UCSD-AML1 (cell line): ENCODE results near the gene RAB10.
"Not testable (repeated sequence)": the region's sequence is repeated elsewhere in the genome, so short reads cannot be mapped to it uniquely, and the experiment has no call there.

Experiments used
- DNase-seq: peaks from one replicate; lab custom pipeline; 2025; ENCODE audit not compliant: unreplicated experiment; lab: John Stamatoyannopoulos, UW

Gene RAB10

DNA sequence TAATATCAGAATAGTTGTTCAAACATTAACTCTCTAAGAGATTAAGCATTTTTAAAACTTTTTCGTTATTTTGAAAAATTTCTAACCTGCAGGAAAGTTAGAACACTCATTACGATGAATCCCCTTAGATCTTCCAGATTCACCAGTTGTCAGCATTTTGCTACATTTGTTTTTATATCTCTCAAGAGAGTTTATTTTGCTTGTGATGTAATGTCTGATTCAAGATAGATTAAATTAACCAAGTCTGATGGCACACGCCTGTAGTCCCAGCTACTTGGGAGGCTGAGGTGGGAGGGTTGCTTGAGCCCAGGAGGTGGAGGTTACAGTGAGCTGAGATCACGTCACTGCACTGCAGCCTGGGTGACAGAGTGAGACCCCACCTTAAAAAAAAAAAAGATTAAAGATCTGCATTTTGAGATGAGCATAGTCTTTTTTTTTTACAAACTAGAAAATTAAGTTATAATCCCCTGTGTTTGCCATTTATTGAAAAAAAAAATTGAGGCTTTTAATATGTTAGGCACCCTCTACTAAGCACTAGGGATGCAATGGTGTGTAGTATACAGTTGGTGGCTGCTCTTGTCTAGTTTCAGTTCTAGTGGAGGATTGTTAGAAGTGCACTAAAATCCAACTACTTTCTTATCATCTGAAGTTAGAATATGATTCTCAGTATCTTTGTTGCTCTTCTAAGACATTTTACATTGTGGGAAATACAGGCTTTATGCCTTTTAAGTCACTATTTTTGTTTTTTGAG, 20.9 kb downstream of the RAB10 start:
- DNase-seq = no peak

DNA sequence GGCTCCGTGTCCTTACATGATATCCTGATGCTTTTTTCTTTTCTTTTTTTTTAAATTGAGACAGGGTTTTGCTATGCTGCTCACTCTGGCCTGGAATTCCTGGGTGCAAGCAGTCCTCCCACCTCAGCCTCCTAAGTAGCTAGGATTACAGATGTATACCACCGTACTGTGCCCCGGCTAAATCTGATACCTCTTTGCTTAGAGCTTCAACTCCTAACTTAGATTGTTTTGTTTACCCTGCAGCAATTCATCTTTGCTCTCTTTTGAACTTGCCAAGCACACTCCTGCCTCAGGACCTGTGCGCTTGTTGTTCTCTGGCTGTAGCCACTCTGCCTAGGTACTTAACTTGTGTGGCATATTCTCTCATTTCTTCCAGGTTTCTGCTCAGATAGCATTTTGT, 24.5 kb downstream of the RAB10 start:
- DNase-seq = no peak

DNA sequence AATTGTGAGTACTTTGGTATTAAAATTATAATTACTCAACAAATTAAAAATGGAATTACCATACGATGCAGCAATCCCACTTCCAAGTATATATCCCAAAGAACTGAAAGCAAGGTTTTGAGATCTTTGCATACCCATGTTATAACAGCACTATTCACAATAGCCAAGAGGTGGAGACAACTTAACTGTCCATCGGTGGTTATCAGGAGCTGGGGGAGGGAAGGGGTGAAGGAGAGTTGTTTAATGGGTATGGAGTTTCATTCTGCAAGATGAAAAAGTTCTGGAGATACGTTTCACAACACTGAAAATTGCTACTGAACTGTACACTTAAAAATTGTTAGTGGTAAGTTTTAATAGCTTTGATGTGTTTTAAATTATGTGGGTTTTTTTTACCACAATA, 25.7 kb downstream of the RAB10 start:
- no peak for DNase-seq

DNA sequence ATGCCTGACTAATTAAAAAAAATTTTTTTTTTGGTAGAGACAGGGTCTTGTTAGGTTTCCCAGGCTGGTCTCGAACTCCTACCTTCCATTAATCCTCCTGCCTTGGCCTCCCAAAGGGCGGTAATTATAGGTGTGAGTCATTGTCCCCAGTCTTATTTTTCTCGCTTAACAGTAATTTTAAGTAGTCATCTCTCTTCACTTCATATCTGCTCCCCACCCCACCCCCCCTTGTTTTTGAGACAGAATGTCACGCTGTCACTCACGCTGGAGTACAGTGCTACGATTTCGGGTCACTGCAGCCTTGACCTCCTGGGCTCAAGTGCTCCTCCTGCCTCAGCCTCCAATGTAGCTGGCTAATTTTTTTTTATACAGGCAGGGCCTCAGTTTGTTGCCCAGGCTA, 27.7 kb downstream of the RAB10 start:
- DNase-seq = no peak

DNA sequence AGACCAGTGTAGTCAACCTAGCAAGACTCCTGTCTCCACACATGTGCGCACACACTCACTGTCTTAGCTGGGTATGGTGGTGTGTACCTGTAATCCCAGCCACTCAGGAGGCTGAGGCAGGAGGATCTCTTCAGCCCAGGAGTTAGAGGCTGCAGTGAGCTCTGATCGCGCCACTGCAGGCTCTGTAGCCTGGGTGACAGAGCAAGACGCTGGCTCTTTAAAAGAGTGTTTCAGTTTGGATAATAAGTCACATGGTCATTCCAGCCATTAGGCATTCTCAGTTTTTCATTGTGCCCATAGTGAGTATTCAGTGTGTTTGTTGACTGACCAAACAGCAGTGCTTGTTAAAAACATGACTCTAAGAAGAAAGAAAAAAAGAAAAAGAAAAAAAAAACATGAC, 31.0 kb downstream of the RAB10 start:
- no peak for DNase-seq

DNA sequence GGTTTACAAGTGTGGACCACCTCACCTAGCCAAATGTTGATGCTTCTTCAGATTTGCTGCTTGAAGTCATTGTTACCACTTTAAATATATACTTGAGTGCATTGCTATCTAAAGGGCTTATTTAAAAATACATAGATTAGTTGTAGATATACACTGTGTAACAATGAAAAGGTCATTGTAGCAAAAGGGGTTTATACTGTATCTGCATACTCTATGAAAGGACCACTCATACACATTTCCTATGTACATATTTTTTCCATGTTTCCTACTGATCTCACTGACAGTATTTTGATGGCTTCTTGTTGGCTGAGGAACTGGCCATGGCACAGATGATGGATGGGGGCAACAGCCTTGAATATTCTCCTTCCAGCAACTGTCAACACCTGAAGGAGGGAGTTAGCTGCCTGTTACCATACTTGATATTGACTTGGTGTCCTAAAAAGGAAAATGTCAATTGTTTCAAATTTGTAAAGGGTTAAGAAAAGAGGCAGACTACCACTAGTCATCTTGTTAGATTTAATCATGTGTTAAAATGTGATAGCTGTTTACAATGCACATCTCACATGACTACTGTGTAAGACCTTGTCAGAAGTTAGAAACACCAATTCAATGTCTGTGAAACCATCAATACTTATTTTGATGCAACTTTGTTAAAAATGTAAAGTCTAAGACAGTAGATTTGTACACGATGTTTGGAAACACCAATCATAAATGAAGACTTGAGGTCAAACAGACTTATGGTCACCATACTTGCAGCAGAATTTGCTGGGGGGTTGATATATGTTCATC, 33.5 kb downstream of the RAB10 start:
- DNase-seq = no peak

DNA sequence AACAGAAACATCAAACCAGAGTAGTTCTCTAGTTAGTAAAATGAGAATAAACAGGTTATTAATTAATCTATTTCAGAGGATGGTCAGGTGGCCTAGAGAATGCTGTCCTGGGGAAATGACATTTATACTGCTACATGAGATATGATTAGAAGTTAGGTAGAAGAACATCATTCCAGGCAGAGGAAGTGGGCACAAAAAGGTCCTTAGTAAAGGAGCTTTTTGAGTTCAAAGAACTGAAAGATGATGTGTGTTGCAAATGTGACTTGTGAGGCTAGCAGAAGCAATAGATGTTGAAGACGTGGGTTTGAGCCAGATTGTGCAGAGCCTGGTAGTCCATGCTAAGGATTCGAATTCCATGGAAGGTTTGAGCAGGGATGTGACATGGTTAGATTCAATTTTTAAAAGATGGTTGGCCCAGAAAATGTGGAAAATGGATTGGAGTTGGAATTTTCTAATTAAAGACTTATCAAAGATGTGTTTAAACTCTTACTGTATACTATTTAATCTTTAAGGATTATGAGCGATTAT, 34.2 kb downstream of the RAB10 start:
- DNase-seq = no peak

DNA sequence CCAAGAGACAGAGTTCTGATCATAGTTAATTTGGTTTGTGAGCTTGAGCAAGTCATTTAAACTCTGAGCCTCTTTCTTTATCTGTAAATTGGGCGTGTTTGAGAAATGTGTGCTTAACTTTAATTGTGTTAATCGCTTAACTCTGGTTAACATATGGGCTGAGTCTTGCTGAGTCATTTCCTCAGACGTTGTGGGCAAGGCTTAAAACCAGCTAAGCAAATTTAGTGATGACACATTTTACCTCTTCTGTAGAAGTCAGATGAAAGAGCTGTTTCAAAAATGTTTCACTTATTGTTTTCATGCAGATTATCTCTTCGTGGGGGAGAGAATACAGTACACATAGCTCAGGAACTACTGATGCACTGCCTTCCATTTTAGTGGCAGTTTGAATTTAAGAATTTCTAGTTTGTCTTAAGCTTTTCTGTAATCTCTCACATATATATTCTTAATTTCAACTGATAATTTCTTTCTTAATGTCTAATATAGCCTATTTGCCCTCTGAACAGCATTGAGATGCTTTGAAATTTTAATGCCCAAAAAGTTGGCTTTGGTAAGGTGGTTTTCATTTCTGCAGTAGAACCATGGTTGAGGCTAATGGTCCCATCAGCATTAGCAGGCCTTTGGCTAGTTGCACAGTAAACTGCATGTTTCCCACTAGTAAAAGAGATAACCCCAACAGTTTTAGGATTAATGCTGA, 34.9 kb downstream of the RAB10 start:
- peak; percentile 24 for DNase-seq

DNA sequence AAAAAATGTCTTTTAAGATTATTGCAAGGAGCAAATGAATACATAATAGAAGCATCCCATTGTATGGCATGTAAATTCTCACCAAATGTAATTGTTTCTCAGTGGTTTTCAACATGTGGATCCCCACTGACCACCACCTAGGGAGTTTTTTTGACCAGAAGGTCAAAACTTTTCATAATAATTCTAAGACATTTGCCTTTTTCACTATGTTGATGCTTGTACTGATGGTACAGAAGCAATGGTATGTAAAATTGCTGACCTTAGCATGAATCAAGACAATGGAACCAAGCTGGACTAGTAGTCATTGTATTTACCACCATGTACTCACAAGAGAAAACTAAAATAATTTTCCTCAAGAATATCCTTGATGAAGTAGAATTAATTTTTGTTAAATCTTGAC, 36.8 kb downstream of the RAB10 start:
- DNase-seq = no peak

DNA sequence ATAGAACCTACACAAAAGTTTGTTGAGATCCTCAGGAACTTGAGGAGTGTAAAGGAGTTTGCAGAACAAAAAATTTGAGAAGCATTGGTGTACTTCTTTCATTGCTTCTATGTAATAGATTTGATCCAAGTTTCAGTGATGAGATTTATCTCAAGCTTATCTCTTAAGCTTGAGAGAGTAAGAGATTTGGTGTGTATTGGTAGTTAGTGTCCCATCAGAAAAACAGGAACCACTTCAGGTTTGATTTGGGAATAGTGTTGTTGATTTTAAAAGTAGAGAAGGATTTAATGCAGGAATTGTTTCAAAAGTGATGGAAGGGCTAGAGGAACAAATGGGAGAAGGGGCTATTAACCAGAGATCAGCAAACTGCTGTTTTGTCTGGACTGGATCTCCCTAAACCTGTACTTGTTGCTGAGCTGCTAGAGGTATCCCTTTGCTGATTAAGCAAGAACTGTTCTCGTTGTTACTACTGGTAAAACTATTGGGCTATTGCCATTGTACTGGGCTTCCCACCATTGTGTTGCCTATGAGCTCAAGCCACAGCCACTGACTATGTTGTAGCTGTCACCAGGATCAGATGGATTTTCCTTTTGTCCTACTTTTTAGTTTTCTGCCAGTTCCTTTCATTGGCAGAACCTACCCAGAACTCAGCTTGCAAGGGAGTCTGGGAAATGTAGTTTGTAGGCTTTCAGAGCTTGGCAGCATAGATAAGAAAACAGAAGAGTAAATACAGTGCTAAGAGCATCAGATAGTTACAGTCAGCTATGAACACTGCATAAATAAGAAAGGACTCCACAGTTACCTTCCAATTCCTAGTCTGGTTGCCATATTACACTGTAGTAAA, 39.3 kb downstream of the RAB10 start:
- no peak for DNase-seq

DNA sequence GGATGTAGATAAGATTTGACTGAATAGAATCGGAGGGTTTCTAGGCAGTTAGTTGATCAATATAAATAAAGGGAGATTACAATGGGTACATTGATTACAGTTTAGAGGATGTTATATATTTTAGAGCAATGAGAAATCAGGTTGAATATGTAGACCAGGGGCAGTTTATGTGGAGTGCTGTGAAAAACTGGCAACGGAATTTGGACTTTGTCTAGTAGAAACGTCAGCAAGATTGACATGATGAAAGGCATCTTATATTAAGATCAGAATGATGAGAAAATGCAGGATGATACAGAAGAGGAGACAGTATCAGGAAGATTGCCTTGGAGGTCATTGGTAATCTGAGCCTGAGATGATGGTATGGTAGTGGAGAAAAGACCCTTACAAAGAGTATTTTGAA, 39.9 kb downstream of the RAB10 start:
- no peak for DNase-seq

DNA sequence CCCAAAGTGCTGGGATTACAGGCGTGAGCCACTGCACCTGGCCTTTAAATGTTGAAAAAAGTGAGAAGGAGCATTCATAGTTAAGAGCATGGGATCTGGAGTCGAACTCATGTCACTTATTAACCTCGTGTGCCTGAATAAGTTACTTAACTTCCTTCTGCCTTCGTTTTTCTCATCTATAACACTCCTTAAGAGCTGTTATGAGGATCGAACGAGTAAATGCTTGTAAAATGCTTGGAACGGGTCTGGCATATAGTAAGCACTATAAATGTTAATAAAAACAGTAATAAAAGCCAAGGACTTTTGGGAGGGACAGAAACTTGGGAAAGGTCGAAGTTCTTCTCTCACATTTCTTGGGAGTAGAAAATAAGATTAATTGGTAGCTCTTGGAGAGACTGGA, 40.8 kb downstream of the RAB10 start:
- no peak for DNase-seq

DNA sequence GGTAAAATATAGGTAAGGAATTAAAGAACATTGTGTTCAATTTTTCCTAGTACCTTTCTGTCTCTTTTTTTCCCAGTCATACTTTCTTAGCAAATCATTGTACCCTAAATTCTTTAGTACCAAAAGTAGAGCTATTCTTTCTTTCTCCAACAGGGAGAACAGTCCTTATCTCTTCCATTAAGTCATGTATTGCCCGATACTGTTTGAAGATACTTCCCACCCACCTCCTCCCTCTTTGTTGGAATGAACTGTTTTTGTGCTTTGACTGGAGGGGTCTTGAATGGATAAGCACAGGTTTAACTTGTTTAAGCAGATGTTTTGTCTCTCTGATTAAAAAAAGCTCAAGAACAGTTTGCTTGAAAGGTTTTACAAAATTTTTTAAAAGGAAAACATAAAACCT, 41.3 kb downstream of the RAB10 start:
- DNase-seq = no peak

DNA sequence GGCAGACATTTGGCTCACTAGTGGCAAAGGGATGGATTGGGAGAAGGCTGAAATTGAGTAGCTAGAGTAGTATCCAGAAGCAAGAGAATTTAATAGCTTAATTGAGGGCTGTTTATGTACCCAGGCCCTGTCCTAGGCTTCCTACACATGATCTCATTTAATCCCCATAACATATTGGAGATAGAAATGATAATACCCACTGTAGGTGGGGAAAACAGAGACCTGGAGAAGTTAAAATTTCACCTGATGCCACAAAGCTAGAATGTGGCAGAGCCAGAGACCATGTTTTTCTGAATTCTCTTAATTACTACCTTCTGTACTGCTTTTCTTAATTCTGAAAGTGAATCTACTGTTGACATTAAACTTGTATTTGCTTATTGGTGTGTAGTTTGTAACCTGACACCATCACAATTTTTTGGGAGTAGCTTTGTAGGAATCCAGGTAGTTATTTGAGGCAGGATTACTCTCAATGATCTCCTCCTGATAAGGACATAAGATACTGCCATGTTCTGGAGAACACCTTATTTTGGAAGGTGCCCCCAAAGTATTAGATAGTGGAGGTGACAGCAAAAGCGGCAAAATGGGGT, 42.2 kb downstream of the RAB10 start:
- DNase-seq = no peak

DNA sequence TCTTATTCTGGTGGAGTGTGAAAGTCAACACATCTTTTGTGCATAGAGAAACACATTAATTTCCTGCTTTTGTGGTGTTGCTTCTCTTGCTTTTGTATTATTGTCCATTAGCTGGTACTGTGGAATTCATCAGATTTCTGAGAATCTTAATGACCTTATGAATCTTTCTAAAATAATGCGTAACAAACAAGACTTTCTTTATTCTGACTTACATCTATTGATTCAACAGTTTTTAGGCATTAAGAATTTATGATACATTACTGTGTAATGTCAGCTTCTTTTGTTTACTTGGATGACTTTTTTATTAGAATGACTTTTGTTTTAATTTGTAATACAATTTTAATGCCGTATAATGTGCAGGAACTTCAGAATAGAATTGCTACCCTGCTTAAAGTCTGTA, 43.4 kb downstream of the RAB10 start:
- no peak for DNase-seq

DNA sequence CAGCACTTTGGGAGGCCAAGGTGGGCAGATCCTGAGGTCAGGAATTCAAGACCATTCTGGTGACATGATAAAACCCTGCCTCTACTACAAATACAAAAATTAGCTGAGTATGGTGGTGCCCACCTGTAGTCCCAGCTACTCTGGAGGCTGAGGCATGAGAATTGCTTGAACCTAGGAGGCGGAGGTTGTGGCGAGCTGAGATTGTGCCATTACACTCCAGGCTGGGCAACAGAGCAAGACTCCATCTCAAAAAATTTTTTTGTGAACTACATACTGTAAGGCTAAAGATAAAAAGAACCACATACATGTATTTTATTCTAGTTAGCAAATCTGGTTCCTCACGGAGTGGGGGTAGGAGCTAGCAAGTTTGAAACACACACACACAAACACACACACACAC, 45.1 kb downstream of the RAB10 start:
- no peak for DNase-seq

DNA sequence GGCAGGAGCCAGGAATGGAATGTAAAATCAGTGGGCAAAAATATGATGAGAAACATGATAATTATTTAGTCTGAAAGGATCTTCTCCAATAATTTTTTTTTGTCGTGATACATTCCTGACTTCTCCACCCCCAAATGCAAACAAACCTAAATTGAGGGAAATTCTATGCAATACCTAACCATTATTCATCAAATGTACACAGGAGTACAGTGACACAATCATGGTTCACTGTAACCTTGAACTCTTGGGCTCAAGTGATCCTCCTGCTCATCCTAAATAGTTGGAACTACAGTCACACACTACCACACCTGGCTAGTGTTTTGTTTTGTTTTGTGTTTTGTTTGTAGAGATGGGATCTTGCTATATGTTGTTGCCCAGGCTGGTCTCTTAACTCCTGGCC, 46.5 kb downstream of the RAB10 start:
- DNase-seq = no peak

DNA sequence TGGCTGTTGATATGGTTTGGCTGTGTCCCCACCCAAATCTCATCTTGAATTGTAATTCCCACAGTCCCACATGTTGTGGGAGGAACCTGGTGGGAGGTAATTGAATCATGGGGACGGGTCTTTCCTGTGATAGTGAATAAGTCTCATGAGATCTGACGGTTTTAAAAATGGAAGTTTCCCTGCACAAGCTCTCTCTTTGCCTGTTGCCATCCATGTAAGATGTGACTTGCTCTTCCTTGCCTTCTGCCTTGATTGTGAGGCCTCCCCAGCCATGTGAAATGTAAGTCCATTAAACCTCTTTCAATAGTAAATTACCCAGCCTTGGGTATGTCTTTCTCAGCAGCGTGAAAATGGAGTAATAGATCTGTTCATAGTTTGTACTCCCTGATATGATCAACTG, 47.0 kb downstream of the RAB10 start:
- not testable (repeated sequence) for DNase-seq

DNA sequence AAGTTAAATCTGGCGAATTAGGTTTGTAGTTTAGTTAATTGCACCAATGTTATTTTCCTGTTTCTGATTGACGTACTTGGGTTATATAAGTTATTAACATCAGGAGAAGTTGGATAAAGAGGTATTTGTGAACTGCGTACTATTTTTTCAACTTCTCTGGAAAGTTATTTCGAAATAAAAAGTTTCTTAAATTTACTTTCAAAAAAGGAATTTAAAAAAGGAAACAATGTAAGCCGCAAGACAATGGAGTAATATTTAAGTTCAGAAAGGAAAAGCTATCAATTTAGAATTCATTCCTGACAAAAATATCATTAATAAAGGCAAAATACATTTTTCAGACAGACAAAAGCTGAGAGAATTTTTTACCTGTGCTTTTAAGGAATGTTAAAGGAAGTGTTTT, 47.7 kb downstream of the RAB10 start:
- no peak for DNase-seq

DNA sequence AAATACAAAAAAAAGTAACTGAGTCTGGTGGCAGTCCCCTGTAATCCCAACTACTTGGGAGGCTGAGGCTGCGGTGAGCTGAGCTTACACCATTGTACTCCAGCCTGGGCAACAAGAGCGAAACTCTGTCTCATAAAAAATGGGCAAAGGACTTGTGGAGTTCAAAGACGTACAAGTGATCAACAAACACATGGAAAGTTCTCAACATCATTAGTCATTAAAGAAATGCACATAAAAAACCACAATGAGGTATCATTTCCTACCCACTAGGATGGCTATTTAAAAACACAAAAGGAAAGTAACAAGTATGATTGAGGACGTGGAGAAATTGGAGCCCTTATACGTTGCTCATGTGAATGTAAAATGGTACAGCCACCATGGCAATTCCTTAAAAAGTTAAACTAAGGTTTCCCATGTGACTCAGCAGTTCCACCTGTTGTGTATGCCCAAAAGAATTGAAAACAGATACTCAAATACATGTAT, 52.3 kb downstream of the RAB10 start:
- no peak for DNase-seq
